Stimulated activated CD4-positive, alpha-beta T cell treated with anti-CD3 and anti-CD28 coated beads, Interleukin-4, amount 100 ng/mL, for 24 hours (primary cell): ENCODE results near the gene CHCHD4.
A peak's percentile ranks its signal among the peaks of the same experiment; 100 is the strongest.

ENCODE experiments used
- DNase-seq: peaks from one replicate; pipeline ENCODE4 v3.0.0-alpha.2; 2020

CHCHD4 gene

GRCh38 chr3:14124615-14125192 lies at the start of gene CHCHD4, which contains the start of gene TMEM43:
Gene CHCHD4, minus strand, starts transcription at chr3:14124870. Its CDS starts 194 bp downstream, at chr3:14124676.
Gene TMEM43, plus strand, starts transcription at chr3:14125052. Its CDS starts 142 bp downstream, at chr3:14125194.
- DNase-seq, result peak; percentile 98

- no peak for DNase-seq
Measured at GRCh38 chr3:14172496-14172895, 47.8 kb upstream of the CHCHD4 start.

- DNase-seq, result no peak
Measured at GRCh38 chr3:14170531-14171159, 46.0 kb upstream of the CHCHD4 start.

GRCh38 chr3:14169871-14170270 lies 45.2 kb upstream of the CHCHD4 start:
- DNase-seq, result no peak

- DNase-seq, result no peak
Measured at GRCh38 chr3:14169435-14169834, 44.8 kb upstream of the CHCHD4 start.

DNA sequence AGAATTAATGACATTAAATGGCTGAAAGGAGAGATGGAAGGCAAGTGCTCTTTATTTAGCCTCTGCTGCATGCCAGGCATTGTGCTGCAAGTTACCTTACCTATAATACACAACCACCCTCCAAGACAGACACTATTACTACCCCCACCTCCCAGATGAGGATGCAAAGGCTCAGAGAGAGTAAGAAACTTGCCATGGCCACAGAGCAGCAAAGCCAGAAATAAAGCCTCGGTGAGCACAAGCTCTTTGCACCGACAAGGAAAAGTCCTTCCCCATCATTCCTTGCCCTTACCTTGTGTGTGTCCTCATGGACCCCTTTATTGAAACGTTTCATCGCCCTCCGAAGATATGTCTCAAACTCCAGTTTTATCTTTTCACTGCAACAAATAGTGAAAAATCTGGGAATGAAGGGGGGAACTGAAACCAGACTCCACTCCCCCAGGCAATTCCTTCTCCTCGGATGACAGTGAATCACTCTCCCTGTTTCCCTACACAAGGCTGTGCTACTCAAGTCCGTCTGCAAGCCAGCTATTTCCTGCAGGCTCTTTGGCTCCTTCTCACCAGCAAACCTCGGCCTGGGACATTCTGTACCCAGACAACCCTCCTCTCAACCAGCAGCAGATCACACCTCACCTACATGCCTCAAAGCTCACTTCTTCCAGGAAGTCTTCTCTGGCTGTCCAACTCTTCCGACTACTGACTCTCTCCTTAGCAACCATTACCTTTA lies 42.4 kb upstream of the CHCHD4 start:
- DNase-seq, result no peak

GRCh38 chr3:14162178-14162577 lies 37.5 kb upstream of the CHCHD4 start:
- DNase-seq, result no peak

- DNase-seq, result no peak
Measured at GRCh38 chr3:14161282-14161681, 36.6 kb upstream of the CHCHD4 start.

DNA sequence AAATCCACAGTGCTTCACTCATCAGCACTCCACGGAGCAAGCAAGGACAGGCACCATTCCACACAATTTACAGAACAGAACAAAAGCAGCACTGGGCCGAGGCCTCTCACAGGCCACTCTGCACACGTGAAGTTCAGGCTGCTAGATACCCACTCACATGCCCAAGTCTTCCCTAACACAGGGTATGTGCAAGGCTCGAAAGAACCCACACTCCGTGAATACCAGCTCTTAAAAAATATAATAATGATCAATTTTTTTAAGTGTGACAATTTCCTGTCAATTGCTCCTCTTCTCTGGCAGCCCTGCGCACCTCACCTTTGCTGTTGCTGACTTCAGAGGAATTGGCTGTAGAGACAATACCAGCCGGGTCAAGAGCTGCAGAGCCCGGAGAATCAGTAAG lies 34.8 kb upstream of the CHCHD4 start:
- DNase-seq, result no peak

GRCh38 chr3:14158370-14158769 lies 33.7 kb upstream of the CHCHD4 start:
- DNase-seq, result no peak

DNA sequence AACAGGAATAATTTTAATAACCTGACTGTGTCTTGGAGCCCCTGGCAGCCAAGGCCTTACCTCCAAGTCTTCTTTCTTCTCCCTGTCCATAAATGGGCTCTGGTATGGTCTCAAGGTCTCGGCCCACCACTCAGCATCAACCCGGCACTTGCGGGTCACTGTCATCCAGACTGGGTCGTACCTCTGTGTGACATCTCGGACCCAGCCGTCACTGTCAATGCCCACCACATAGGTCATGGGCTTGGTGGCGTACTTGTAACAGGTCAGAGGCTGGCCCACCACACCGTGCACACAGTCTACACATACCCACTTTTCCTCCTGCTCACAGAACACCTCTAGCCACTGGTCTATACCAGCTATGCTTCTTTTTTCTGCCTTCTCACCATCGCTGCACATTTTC lies 33.3 kb upstream of the CHCHD4 start:
- DNase-seq, result no peak

DNA sequence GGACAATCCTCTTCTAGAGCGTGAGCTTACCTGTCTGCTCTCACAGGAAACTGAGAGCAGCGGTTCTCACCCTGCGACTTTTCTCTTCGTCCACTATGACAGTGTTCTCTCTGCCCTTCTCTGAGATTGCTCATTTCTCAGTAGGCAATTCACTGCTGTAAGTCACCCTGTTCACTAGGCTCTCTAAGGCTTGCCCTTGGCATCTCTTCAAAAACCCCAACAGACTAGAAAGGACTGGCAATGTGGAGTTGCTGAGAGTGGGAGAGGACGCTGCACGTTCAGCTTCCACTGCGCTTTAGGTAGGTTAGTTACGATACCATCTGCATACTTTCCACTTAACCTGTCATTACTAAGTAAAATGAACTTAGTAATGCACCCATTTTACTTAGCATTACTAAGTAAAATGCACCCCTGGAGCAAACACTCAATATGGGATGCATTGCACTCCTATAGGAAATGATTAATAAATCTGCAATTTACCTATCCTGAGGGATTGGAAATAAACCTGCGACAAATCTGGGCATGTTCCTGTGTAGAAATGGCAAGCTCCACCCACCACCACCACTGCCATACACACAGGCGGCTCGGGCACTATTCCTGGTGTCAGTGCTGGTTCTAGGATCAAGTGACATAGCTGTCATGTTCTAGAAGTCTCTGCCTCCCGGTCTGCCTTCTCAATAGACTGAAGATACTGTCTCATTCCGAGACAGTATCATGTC lies 32.3 kb upstream of the CHCHD4 start:
- no peak for DNase-seq

DNA sequence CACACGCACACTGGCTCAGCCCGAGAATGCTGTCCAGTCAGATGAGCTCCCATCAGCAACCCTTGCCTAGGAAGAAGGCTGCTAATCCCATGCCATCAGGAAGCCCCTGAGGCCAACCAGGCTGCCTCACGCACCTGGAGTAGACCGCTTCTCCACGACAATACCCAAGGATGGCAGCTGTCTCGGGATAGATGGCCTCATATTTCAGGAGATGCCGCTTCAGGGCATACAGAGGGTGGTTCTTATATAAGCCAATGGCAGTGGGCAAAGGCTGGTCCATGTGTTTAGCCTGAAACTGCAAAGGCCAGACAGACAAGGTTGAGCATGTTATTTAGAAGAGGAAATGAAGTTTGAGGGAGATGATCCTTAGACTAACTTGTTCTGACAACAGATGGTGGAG lies 31.5 kb upstream of the CHCHD4 start:
- no peak for DNase-seq

GRCh38 chr3:14154895-14155440 lies 30.3 kb upstream of the CHCHD4 start:
- no peak for DNase-seq

GRCh38 chr3:14154276-14154675 lies 29.6 kb upstream of the CHCHD4 start:
- no peak for DNase-seq

- DNase-seq, result no peak
Measured at GRCh38 chr3:14153663-14154062, 29.0 kb upstream of the CHCHD4 start.

- no peak for DNase-seq
Measured at GRCh38 chr3:14152963-14153355, 28.3 kb upstream of the CHCHD4 start.

GRCh38 chr3:14152233-14152962 lies 27.7 kb upstream of the CHCHD4 start:
- DNase-seq, result no peak

DNA sequence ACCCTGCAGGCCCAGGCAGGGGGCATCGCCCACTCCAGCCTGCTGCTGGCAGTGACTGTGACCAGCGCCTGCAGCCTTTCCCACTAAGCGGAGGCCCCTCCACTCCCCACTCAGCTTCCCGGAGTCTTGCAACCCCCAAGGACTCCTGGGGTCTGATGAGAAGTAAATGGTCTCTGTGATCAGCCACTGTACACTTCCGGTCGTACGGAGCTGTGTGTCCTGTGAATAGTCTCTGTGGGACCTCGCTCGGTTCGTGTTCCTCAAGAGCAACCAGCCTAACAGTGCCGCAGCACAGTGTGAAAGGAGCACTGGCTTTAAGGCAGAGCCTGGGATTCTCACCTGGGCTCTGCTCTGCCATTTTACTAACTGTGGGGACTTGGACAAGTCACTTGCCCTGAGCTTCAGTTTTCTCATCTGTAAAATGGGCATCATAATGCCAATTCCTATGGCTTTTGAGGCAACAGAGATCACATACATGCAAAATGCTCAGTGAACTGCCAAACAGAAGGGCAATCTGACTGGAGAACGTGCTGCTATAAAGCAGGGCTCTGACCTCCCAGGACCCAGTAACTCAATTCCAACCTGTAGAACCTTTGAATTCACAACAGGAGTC lies 26.9 kb upstream of the CHCHD4 start:
- DNase-seq, result no peak

DNA sequence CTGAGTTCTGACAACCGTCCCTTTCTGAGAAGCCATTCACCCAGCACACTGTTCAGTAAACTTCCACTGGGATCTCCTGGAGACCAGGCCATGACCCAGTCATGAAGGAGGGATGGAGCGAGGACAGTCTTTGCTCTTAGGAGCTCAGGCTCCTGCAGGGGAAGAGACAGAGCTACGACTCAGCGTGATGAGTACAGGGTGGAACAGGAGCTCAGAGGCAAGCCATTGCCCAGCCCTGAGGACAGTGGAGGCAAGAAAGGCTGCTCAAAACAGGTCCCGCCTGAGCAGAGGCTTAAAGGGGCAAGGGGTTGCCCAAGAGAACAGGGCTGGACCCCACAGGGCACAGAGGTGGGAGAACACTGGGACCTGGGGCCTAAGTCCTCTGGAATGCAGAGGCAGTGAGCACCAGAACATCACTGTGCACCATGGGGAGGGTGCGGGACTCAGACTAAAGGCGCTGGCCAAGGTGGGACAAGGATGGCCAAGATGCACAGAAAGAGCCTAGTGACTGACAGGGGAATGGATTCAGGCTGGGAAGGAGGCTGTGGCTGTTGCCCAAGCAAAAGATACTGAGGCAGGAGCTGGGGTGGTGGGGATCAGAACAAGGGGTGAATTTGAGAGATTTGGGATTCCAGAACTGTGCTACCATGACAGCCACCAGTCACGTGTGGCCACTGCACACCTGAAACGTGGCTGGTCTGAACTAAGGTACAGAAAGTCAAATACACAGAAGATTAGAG lies 26.0 kb upstream of the CHCHD4 start:
- DNase-seq, result no peak

- no peak for DNase-seq
Measured at GRCh38 chr3:14150078-14150477, 25.4 kb upstream of the CHCHD4 start.
